HCT116 (cell line): Measurements from ENCODE around the gene RNU6-9. TPM values are rescaled to one million over a fixed set of nuclear protein-coding genes. Genes with fewer than 3 reads are reported as not detected.
A peak's percentile ranks its signal among the peaks of the same experiment; 100 is the strongest.

Experiments
- ATAC-seq: fragments of 200-7000 bp; cut with Tn5 transposase; 2 replicates; pipeline ENCODE4 v1.9.1; 2020; ENCODE audit warnings: mild to moderate bottlenecking, moderate library complexity
- BruUV-seq: library from RNA; stranded (reverse); fragments of 400-500 nt; replicated peaks from 2 replicates; lab custom pipeline; 2021; lab: Mats Ljungman, UMichigan
- CTCF ChIA-PET: fragments of 300-600 bp; sonication (Branson Sonifier 250); formaldehyde crosslinking; loops from one replicate; lab custom pipeline; 2021; ENCODE audit warnings: antibody characterized with exemption; lab: Charles Lee
- POLR2A ChIA-PET: fragments of 300-600, 350-600 bp; sonication (Branson Sonifier 250); formaldehyde crosslinking; loops from one replicate; lab custom pipeline; 2021; ENCODE audit warnings: antibody characterized with exemption; lab: Charles Lee
- RAD21 ChIA-PET, 2 experiments: fragments of 300-600 bp; sonication (Branson Sonifier 250); formaldehyde crosslinking; loops; one replicate each; lab custom pipeline; 2023; ENCODE audit warnings: low total read pairs in 2 of 2; ENCODE audit not compliant: uncharacterized antibody in 2 of 2, unreplicated experiment in 2 of 2, low non-redundant PET in 1 of 2; lab: Charles Lee
- DNase-seq: peaks from one replicate; pipeline ENCODE4 v3.0.0-alpha.2; 2010; ENCODE audit warnings: low read depth, low spot score
- H2AFZ ChIP-seq: fragments of 200-600 bp; shearing (Covaris generic), sonication (generic); 2 replicates; pipeline ENCODE4 v1.6.1; 2017; ENCODE audit warnings: low read depth, mixed run types, mixed read lengths, antibody characterized with exemption, low read length; ENCODE audit not compliant: poor library complexity, severe bottlenecking
- H3K27ac ChIP-seq: 2 replicates; pipeline ENCODE4 v1.5.1; 2012; ENCODE audit warnings: low read depth, low read length
- H3K27me3 ChIP-seq: fragments of 200-600 bp; sonication (generic); 2 replicates; pipeline ENCODE4 v1.6.1; 2016; ENCODE audit warnings: mixed run types, low read length, mixed read lengths; ENCODE audit not compliant: insufficient read depth
- H3K36me3 ChIP-seq, 2 experiments: fragments of 200-500 bp in 1 of 2; fragments of 200-600 bp in 1 of 2; sonication (Bioruptor generic) in 1 of 2; sonication (generic) in 1 of 2; 2 replicates each; pipeline versions ENCODE4 v1.5.1 to v1.6.1; 2014 to 2016; ENCODE audit warnings: low read length in 2 of 2, inconsistent platforms in 1 of 2, mixed read lengths in 1 of 2, mixed run types in 1 of 2; ENCODE audit not compliant: insufficient read depth in 2 of 2, control insufficient read depth in 1 of 2
- H3K4me1 ChIP-seq, 2 experiments: fragments of 200-600 bp in 1 of 2; sonication (generic) in 1 of 2; 2 replicates each; pipeline versions ENCODE4 v1.5.1 to v1.6.1; 2012 to 2017; ENCODE audit warnings: low read length in 2 of 2, inconsistent platforms in 1 of 2, mild to moderate bottlenecking in 1 of 2, mixed read lengths in 1 of 2, mixed run types in 1 of 2, moderate library complexity in 1 of 2; ENCODE audit not compliant: insufficient read depth in 2 of 2, control insufficient read depth in 1 of 2
- H3K4me2 ChIP-seq: fragments of 200-600 bp; sonication (generic); 2 replicates; pipeline ENCODE4 v1.6.1; 2017; ENCODE audit warnings: mixed run types, low read length, mixed read lengths
- H3K4me3 ChIP-seq, 2 experiments: fragments of 200-600 bp in 1 of 2; sonication (generic) in 1 of 2; replicated peaks in 1 of 2; 2 replicates each; pipeline ENCODE4 v1.5.1; 2011 to 2016; ENCODE audit warnings: low read length in 2 of 2, control low read depth in 1 of 2, low read depth in 1 of 2, mild to moderate bottlenecking in 1 of 2, mixed read lengths in 1 of 2, mixed run types in 1 of 2
- H3K79me2 ChIP-seq: fragments of 200-600 bp; sonication (generic); 2 replicates; pipeline ENCODE4 v1.6.1; 2017; ENCODE audit warnings: mild to moderate bottlenecking, mixed run types, low read length, moderate library complexity, mixed read lengths; ENCODE audit not compliant: insufficient read depth
- H3K9ac ChIP-seq: fragments of 200-600 bp; sonication (generic); 2 replicates; pipeline ENCODE4 v1.6.1; 2016; ENCODE audit warnings: low read length, mixed read lengths
- H3K9me2 ChIP-seq: fragments of 200-600 bp; sonication (generic), shearing (Covaris generic); 2 replicates; pipeline ENCODE4 v1.6.1; 2017; ENCODE audit warnings: mixed run types, mild to moderate bottlenecking, moderate library complexity; ENCODE audit not compliant: insufficient read depth
- H3K9me3 ChIP-seq, 2 experiments: fragments of 200-500 bp in 1 of 2; fragments of 200-600 bp in 1 of 2; sonication (Bioruptor generic) in 1 of 2; sonication (generic) in 1 of 2; 2 replicates each; pipeline ENCODE4 v1.6.1; 2014 to 2017; ENCODE audit warnings: low read length in 2 of 2, mixed read lengths in 2 of 2, inconsistent platforms in 1 of 2, low read depth in 1 of 2, mild to moderate bottlenecking in 1 of 2, mixed run types in 1 of 2, moderate library complexity in 1 of 2; ENCODE audit not compliant: control insufficient read depth in 1 of 2, insufficient read depth in 1 of 2
- H4K20me1 ChIP-seq: fragments of 200-600 bp; sonication (generic), shearing (Covaris generic); 2 replicates; pipeline ENCODE4 v1.6.1; 2017; ENCODE audit warnings: mixed run types, mild to moderate bottlenecking, moderate library complexity; ENCODE audit not compliant: insufficient read depth
- CBX3 ChIP-seq: IDR thresholded peaks from 2 replicates; pipeline ENCODE4 v1.6.1; 2012; ENCODE audit warnings: low read depth
- CEBPB ChIP-seq: IDR thresholded peaks from 2 replicates; pipeline ENCODE4 v1.6.1; 2012; ENCODE audit warnings: low read depth
- EGR1 ChIP-seq: IDR thresholded peaks from 2 replicates; pipeline ENCODE4 v1.6.1; 2012; ENCODE audit warnings: low read depth
- ELF1 ChIP-seq: IDR thresholded peaks from 2 replicates; pipeline ENCODE4 v1.6.1; 2012; ENCODE audit warnings: low read depth, borderline replicate concordance
- FOSL1 ChIP-seq: IDR thresholded peaks from 2 replicates; pipeline ENCODE4 v1.6.1; 2012; ENCODE audit warnings: low read depth
- POLR2A ChIP-seq: IDR thresholded peaks from 2 replicates; pipeline ENCODE4 v1.7.0; 2011; ENCODE audit warnings: borderline replicate concordance; ENCODE audit not compliant: insufficient read depth, insufficient read length; ENCODE audit errors: extremely low read depth
- POLR2AphosphoS5 ChIP-seq: IDR thresholded peaks from 2 replicates; pipeline ENCODE4 v1.6.1; 2011; ENCODE audit warnings: mild to moderate bottlenecking, low read depth, low read length, moderate library complexity
- SP1 ChIP-seq: IDR thresholded peaks from 2 replicates; pipeline ENCODE4 v1.6.1; 2012; ENCODE audit warnings: low read depth
- SRF ChIP-seq: IDR thresholded peaks from 2 replicates; pipeline ENCODE4 v1.6.1; 2012; ENCODE audit warnings: low read depth
- TCF7L2 ChIP-seq: IDR thresholded peaks from 2 replicates; pipeline ENCODE4 v1.7.0; 2011; ENCODE audit warnings: borderline replicate concordance, inconsistent platforms; ENCODE audit not compliant: insufficient read depth, insufficient read length; ENCODE audit errors: extremely low read depth
- intact Hi-C: fragments of 100-400 bp; cut with micrococcal nuclease; formaldehyde crosslinking; loops from 2 replicates; pipeline ENCODE4 v1.10.0; 2022
- total RNA-seq: library from RNA; stranded (reverse); gene quantifications from one replicate; pipeline ENCODE4 v1.2.1, GENCODE V29; 2021; ENCODE audit not compliant: unreplicated experiment
- TF ChIP-seq, protein P1 (sequence below): IDR thresholded peaks from 2 replicates; pipeline ENCODE4 v1.6.1; 2011; ENCODE audit warnings: mild to moderate bottlenecking, low read length, moderate library complexity; ENCODE audit not compliant: insufficient replicate concordance; ENCODE audit errors: extremely low read depth
- TF ChIP-seq, protein P2 (sequence below): IDR thresholded peaks from 2 replicates; pipeline ENCODE4 v1.6.1; 2012
- TF ChIP-seq, protein P3 (sequence below), 3 experiments: fragments of 200-600 bp in 1 of 3; sonication (generic) in 1 of 3; IDR thresholded peaks in 2 of 3; conservative IDR thresholded peaks in 1 of 3; 2 replicates each; pipeline ENCODE4 v1.5.1; 2012 to 2017; ENCODE audit warnings: low read depth in 2 of 3, low read length in 2 of 3, antibody characterized with exemption in 1 of 3, borderline replicate concordance in 1 of 3, control low read depth in 1 of 3, mild to moderate bottlenecking in 1 of 3, mixed read lengths in 1 of 3, mixed run types in 1 of 3, moderate library complexity in 1 of 3; ENCODE audit not compliant: insufficient read depth in 1 of 3

Gene RNU6-9
- total RNA-seq, 1 experiment from 2014 or later = not detected

DNA sequence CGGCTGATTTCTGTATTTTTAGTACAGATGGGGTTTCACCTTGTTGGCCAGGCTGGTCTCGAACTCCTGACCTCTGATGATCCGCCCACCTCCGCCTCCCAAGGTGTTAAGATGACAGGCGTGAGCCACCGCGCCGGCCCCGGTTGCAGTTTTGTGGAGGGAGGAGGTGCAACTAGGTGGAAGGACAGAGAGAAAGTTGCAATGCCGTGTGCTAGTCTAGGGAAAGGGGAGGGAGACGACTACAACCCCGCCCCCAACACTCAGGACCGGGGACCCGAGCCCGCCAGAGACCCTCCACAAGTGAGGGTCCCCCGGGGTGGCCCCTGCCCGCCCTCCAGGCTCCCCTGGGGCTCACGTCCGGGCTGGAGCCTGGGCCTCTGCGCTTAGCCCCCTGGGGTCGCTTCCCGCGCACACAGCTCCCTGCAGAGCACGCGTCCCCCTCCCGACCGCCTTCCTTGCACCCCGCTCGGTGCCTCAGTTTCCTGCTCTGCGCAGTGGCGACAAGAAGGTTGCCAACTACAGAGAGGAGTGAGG lies 31.3 kb downstream of the RNU6-9 start:
- RAD21 ChIA-PET = no interaction called here
- no TSS peak for BruUV-seq
- H3K4me1 ChIP-seq = peaks cover 13 to 49% of the 10 kb centered on the region in 2 experiments
- H3K4me3 ChIP-seq = peak overlapping the region; percentile 84 to 87
- CTCF ChIA-PET = interaction anchor here (1.0 to 2.4 kb wide), 2 partner anchors 59 to 60 kb away, joined by 8 to 21 read pairs; partner anchors contain the start of gene WDR18
- H3K9me2 ChIP-seq = no peaks in the 10 kb centered on the region
- TF ChIP-seq POLR2AphosphoS5 = peak; percentile 37; the same call in 1 of the 2 replicates
- TF ChIP-seq EGR1 = peak; percentile 74
- no peak for TF ChIP-seq POLR2A
- H3K27ac ChIP-seq = peak overlapping the region; percentile 91
- H3K9ac ChIP-seq = peak overlapping the region; percentile 92
- no peaks in the 10 kb centered on the region for H3K9me3 ChIP-seq
- H2AFZ ChIP-seq = no peak overlapping the region
- peak overlapping the region; percentile 99 for H3K4me2 ChIP-seq
- H4K20me1 ChIP-seq = no peaks in the 10 kb centered on the region
- no peaks in the 10 kb centered on the region for H3K27me3 ChIP-seq
- peak; percentile 25 for ATAC-seq
- POLR2A ChIA-PET = interaction anchor here (0.7 to 2.7 kb wide), 4 partner anchors 59 to 154 kb away, joined by 3 to 9 read pairs (median 5); partner anchors contain the start of gene WDR18
- no peak for DNase-seq
- intact Hi-C loops = loop anchor here (1.0 to 10.0 kb wide), 2 partner anchors 58 to 260 kb away; no protein-coding TSS in a partner anchor
- H3K79me2 ChIP-seq = peaks cover 19% of the 10 kb centered on the region
- H3K36me3 ChIP-seq = no peaks in the 10 kb centered on the region; a peak in 1 of 4 replicates

DNA sequence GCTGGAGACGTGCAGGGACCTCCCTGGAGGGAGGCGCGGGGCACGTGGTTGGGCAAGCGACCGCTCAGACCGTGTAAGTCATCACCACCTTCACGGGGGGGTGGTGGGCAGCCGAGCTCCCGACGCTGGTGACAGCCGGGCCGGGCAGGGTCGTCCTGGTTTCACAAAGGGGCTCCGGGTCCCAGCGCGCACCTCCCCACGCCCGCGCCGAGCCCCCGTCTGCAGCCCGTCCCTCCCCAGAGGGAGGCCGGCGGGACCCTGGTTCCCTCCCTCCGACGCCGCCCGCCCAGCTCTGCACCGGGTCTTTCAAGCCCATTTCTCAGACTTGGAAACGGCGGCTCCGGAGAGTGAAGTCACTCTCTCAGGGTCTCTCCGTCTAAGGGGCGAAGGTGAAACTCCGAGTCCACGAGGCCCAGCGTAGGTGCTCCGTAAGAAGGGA lies 31.8 kb downstream of the RNU6-9 start:
- TF ChIP-seq, protein P1, sequence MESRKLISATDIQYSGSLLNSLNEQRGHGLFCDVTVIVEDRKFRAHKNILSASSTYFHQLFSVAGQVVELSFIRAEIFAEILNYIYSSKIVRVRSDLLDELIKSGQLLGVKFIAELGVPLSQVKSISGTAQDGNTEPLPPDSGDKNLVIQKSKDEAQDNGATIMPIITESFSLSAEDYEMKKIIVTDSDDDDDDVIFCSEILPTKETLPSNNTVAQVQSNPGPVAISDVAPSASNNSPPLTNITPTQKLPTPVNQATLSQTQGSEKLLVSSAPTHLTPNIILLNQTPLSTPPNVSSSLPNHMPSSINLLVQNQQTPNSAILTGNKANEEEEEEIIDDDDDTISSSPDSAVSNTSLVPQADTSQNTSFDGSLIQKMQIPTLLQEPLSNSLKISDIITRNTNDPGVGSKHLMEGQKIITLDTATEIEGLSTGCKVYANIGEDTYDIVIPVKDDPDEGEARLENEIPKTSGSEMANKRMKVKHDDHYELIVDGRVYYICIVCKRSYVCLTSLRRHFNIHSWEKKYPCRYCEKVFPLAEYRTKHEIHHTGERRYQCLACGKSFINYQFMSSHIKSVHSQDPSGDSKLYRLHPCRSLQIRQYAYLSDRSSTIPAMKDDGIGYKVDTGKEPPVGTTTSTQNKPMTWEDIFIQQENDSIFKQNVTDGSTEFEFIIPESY = no peak
- TF ChIP-seq CBX3 (no peak; the same call in 1 of the 2 replicates), SP1 (no peak), CEBPB (no peak), SRF (no peak), FOSL1 (no peak), EGR1 (no peak), ELF1 (no peak), TCF7L2 (peak; percentile 8)
- TF ChIP-seq, protein P2, sequence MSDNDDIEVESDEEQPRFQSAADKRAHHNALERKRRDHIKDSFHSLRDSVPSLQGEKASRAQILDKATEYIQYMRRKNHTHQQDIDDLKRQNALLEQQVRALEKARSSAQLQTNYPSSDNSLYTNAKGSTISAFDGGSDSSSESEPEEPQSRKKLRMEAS = peak; percentile 92
- TF ChIP-seq, protein P3, sequence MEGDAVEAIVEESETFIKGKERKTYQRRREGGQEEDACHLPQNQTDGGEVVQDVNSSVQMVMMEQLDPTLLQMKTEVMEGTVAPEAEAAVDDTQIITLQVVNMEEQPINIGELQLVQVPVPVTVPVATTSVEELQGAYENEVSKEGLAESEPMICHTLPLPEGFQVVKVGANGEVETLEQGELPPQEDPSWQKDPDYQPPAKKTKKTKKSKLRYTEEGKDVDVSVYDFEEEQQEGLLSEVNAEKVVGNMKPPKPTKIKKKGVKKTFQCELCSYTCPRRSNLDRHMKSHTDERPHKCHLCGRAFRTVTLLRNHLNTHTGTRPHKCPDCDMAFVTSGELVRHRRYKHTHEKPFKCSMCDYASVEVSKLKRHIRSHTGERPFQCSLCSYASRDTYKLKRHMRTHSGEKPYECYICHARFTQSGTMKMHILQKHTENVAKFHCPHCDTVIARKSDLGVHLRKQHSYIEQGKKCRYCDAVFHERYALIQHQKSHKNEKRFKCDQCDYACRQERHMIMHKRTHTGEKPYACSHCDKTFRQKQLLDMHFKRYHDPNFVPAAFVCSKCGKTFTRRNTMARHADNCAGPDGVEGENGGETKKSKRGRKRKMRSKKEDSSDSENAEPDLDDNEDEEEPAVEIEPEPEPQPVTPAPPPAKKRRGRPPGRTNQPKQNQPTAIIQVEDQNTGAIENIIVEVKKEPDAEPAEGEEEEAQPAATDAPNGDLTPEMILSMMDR (IDR thresholded peaks at IDR 0.05 in 2 of 3, conservative IDR thresholded peaks at IDR 0.05 in 1 of 3; ENCODE audit: borderline replicate concordance in 1 of 3, insufficient read depth in 1 of 3, low read depth in 2 of 3, low read length in 2 of 3) = no peak
- TF ChIP-seq, all 23 proteins: peak for 2
- Histone ChIP-seq H3K9me3 (no peaks in the 10 kb centered on the region), H3K9ac (peak overlapping the region; percentile 92), H3K4me1 (peaks cover 13 to 49% of the 10 kb centered on the region in 2 experiments), H3K4me3 (peak overlapping the region; percentile 84 to 87), H3K36me3 (no peaks in the 10 kb centered on the region; a peak in 1 of 4 replicates), H4K20me1 (no peaks in the 10 kb centered on the region), H2AFZ (no peak overlapping the region), H3K9me2 (no peaks in the 10 kb centered on the region), H3K79me2 (peaks cover 19% of the 10 kb centered on the region), H3K27me3 (no peaks in the 10 kb centered on the region), H3K4me2 (peak overlapping the region; percentile 99), H3K27ac (peak overlapping the region; percentile 91)
- POLR2A ChIA-PET = interaction anchor here (0.7 to 1.3 kb wide), 3 partner anchors 59 to 155 kb away, joined by 3 to 7 read pairs (median 3); partner anchors contain the start of gene WDR18
- DNase-seq = peak; percentile 72
- CTCF ChIA-PET = interaction anchor here (1.0 kb wide), 1 partner anchor 59 kb away, joined by 8 read pairs; the partner anchor contains the start of gene WDR18
- peak; percentile 62 for ATAC-seq
- intact Hi-C loops = loop anchor here (1.0 to 10.0 kb wide), 2 partner anchors 57 to 260 kb away; no protein-coding TSS in a partner anchor
- RAD21 ChIA-PET = interaction anchor here in 1 of 2 experiments (0.6 kb wide), 1 partner anchor 55 kb away, joined by 3 read pairs; no protein-coding TSS in a partner anchor
- BruUV-seq = no TSS peak
